GM19452 (cell line): ENCODE measurements around the gene AQP2.
"Not testable (repeated sequence)": the region's sequence is repeated elsewhere in the genome, so short reads cannot be mapped to it uniquely, and the experiment has no call there.

Source experiments
- ATAC-seq: cut with Tn5 transposase; IDR thresholded peaks from one replicate; pipeline ENCODE4 v1.9.1; 2021; ENCODE audit not compliant: unreplicated experiment

The AQP2 gene

GRCh38 chr12:49984476-49985359 lies 34.2 kb downstream of the AQP2 start:
- no peak for ATAC-seq

GRCh38 chr12:49985981-49986380 lies 35.4 kb downstream of the AQP2 start:
- no peak for ATAC-seq

GRCh38 chr12:49986476-49986875 lies 35.9 kb downstream of the AQP2 start:
- not testable (repeated sequence) for ATAC-seq

GRCh38 chr12:49987625-49988303 lies 37.2 kb downstream of the AQP2 start:
- no peak for ATAC-seq

- ATAC-seq: not testable (repeated sequence)
Measured at GRCh38 chr12:49989400-49989799, 38.9 kb downstream of the AQP2 start.

GRCh38 chr12:49990273-49990672 lies 39.7 kb downstream of the AQP2 start:
- ATAC-seq: no peak

GRCh38 chr12:49998453-49998852 lies 47.9 kb downstream of the AQP2 start:
- ATAC-seq: no peak

GRCh38 chr12:50003595-50003994 lies 53.1 kb downstream of the AQP2 start:
- ATAC-seq: no peak

GRCh38 chr12:50004696-50005095 lies 54.2 kb downstream of the AQP2 start:
- no peak for ATAC-seq

- no peak for ATAC-seq
Measured at GRCh38 chr12:50005175-50005574, 54.6 kb downstream of the AQP2 start.

- ATAC-seq: no peak
Measured at GRCh38 chr12:50006280-50006679, 55.7 kb downstream of the AQP2 start.

- no peak for ATAC-seq
Measured at GRCh38 chr12:50006754-50007442, 56.4 kb downstream of the AQP2 start.
